GM23248 (cell line): ENCODE measurements around the gene GNG5.

ENCODE experiments used
- EZH2 ChIP-seq: fragments of 200-600 bp; sonication (generic); IDR thresholded peaks from 2 replicates; pipeline ENCODE4 v1.6.1; 2018; ENCODE audit warnings: antibody characterized with exemption, mild to moderate bottlenecking; ENCODE audit not compliant: insufficient read depth, poor library complexity, severe bottlenecking
- EZH2phosphoT487 ChIP-seq: fragments of 200-600 bp; sonication (generic); IDR thresholded peaks from 2 replicates; pipeline ENCODE4 v1.6.1; 2018; ENCODE audit warnings: antibody characterized with exemption, moderate library complexity, mild to moderate bottlenecking, low read depth; ENCODE audit not compliant: insufficient read depth

GRCh38 chr1:84538599-84538998 lies 32.2 kb upstream of the GNG5 start:
- TF ChIP-seq EZH2 (no peak), EZH2phosphoT487 (no peak)
